K562 (cell line): ENCODE results near the gene RUVBL1. TPM values are rescaled to one million over a fixed set of nuclear protein-coding genes. Genes with fewer than 3 reads are reported as not detected.

Experiments used
- ARNT ChIP-seq, 2 experiments: fragments of 450-650 bp; IDR thresholded peaks; 2 replicates each; pipeline ENCODE4 v1.6.1; 2016; ENCODE audit warnings: mild to moderate bottlenecking in 1 of 2
- BACH1 ChIP-seq: fragments of 200-800 bp; sonication (Bioruptor generic); IDR thresholded peaks from 2 replicates; pipeline ENCODE4 v1.6.1; 2016; ENCODE audit warnings: missing genetic modification characterization, missing compliant biosample characterization
- C11orf30 ChIP-seq: fragments of 450-650 bp; IDR thresholded peaks from 2 replicates; pipeline ENCODE4 v1.6.1; 2016; ENCODE audit warnings: low read depth, mild to moderate bottlenecking
- CBX1 ChIP-seq: sonication (generic); IDR thresholded peaks from 2 replicates; pipeline ENCODE4 v1.6.1; 2016; ENCODE audit warnings: antibody characterized with exemption, low read depth, mild to moderate bottlenecking
- CREB3L1 ChIP-seq: fragments of 450-650 bp; IDR thresholded peaks from 2 replicates; pipeline ENCODE4 v1.6.1; 2014; ENCODE audit warnings: low read depth, mild to moderate bottlenecking, moderate library complexity, borderline replicate concordance
- DEAF1 ChIP-seq: fragments of 450-650 bp; formaldehyde crosslinking; IDR thresholded peaks from 2 replicates; pipeline ENCODE4 v1.4.0; 2020; ENCODE audit warnings: mild to moderate bottlenecking, moderate library complexity
- FOXM1 ChIP-seq, 2 experiments: fragments of 450-650 bp in 1 of 2; sonication (generic) in 1 of 2; formaldehyde crosslinking in 1 of 2; IDR thresholded peaks; 2 replicates each; pipeline versions ENCODE4 v1.6.1 to v1.9.0; 2017 to 2022; ENCODE audit warnings: low read depth in 2 of 2, mild to moderate bottlenecking in 2 of 2, missing genetic modification reagents in 1 of 2, moderate library complexity in 1 of 2
- HMG20B ChIP-seq: fragments of 250-450 bp; sonication (Bioruptor Pico); IDR thresholded peaks from 2 replicates; pipeline ENCODE4 v1.5.0; 2021; ENCODE audit warnings: mild to moderate bottlenecking
- JUND ChIP-seq, 2 experiments: IDR thresholded peaks; 2 replicates in 1 of 2; 3 replicates in 1 of 2; pipeline ENCODE4 v1.6.1; 2011; ENCODE audit warnings: borderline replicate concordance in 2 of 2, low read depth in 2 of 2, low read length in 2 of 2, improper control_type of control experiment in 1 of 2, missing biosample characterization in 1 of 2, missing genetic modification characterization in 1 of 2, missing genetic modification reagents in 1 of 2
- KLF16 ChIP-seq: IDR thresholded peaks from 2 replicates; pipeline ENCODE4 v1.6.1; 2016; ENCODE audit warnings: antibody characterized with exemption
- NCOA2 ChIP-seq, 2 experiments: fragments of 450-650 bp; IDR thresholded peaks; 2 replicates each; pipeline ENCODE4 v1.6.1; 2018; ENCODE audit warnings: mild to moderate bottlenecking in 2 of 2, moderate library complexity in 1 of 2; ENCODE audit not compliant: partially characterized antibody in 2 of 2
- NONO ChIP-seq, 2 experiments: fragments of 200-400 bp in 1 of 2; fragments of 450-650 bp in 1 of 2; formaldehyde crosslinking in 1 of 2; IDR thresholded peaks; 2 replicates each; pipeline ENCODE4 v1.6.1; 2017; ENCODE audit warnings: low read depth in 2 of 2, mild to moderate bottlenecking in 2 of 2, moderate library complexity in 2 of 2, low read length in 1 of 2
- PML ChIP-seq: IDR thresholded peaks from 2 replicates; pipeline ENCODE4 v1.6.1; 2012; ENCODE audit warnings: low read length, inconsistent platforms
- POLR2AphosphoS5 ChIP-seq: IDR thresholded peaks from 2 replicates; pipeline ENCODE4 v1.6.1; 2011; ENCODE audit warnings: mild to moderate bottlenecking, low read depth, low read length, moderate library complexity; ENCODE audit not compliant: control insufficient read depth, insufficient read depth
- SMAD4 ChIP-seq: fragments of 250-450 bp; sonication (Bioruptor Pico); conservative IDR thresholded peaks from 2 replicates; pipeline ENCODE4 v1.8.0; 2021; ENCODE audit warnings: inconsistent platforms, mild to moderate bottlenecking, moderate library complexity
- SNRNP70 ChIP-seq: fragments of 200-400 bp; formaldehyde crosslinking; optimal IDR thresholded peaks from 2 replicates; pipeline ENCODE3; 2017; ENCODE audit warnings: low read depth, low read length
- TAL1 ChIP-seq: fragments of 450-650 bp; IDR thresholded peaks from 2 replicates; pipeline ENCODE4 v1.6.1; 2016; ENCODE audit warnings: mild to moderate bottlenecking
- ZBTB7A ChIP-seq: IDR thresholded peaks from 2 replicates; pipeline ENCODE4 v1.6.1; 2011; ENCODE audit warnings: low read depth, mild to moderate bottlenecking, low read length, moderate library complexity, borderline replicate concordance; ENCODE audit not compliant: control insufficient read depth
- ZBTB9 ChIP-seq: fragments of 450-650 bp; formaldehyde crosslinking; IDR thresholded peaks from 2 replicates; pipeline ENCODE4 v1.4.0; 2020; ENCODE audit warnings: mild to moderate bottlenecking, moderate library complexity
- ZKSCAN1 ChIP-seq: fragments of 150-350 bp; IDR thresholded peaks from 2 replicates; pipeline ENCODE4 v1.6.1; 2016; ENCODE audit warnings: low read depth, low read length
- ZNF785 ChIP-seq: fragments of 250-450 bp; sonication (Bioruptor Pico); IDR thresholded peaks from 2 replicates; pipeline ENCODE4 v1.4.0; 2020; ENCODE audit warnings: mild to moderate bottlenecking
- polyA plus RNA-seq, 8 experiments: library from polyadenylated mRNA; depleted of rRNA in 4 of 8; stranded (reverse) in 5 of 8; unstranded in 3 of 8; fragments of >200 nt; fragmentation: Nextera tagmentation in 2 of 8; fragmentation: Illumina TruSeq in 1 of 8; extraction: Ambion mirVana in 2 of 8; extraction: Trizol in 1 of 8; gene quantifications; 2 replicates each; pipeline versions ENCODE4 v1.2.1 to v1.2.3, GENCODE V29; 2011 to 2014; ENCODE audit warnings: inconsistent platforms in 1 of 8, missing spikeins in 1 of 8
- total RNA-seq, 7 experiments: library from RNA; depleted of rRNA in 6 of 7; stranded (reverse); fragments of >200 nt in 6 of 7; fragmentation: Illumina TruSeq in 2 of 7; extraction: Trizol in 2 of 7; gene quantifications; 2 replicates each; pipeline versions ENCODE4 v1.2.1 to v1.2.3, GENCODE V29; 2011 to 2021; ENCODE audit warnings: low replicate concordance in 1 of 7

RUVBL1 gene
- total and polyA plus RNA-seq, 9 of the 15 experiments (the other 6 are each of a cell fraction or from before 2014, with no cell fraction given) = 20.7 to 147 (median 113) TPM

GRCh38 chr3:128080323-128081080 lies 43.1 kb downstream of the RUVBL1 start (continued):
- no peak for TF ChIP-seq ZNF785 (CRISPR knock-in tag)
- no peak for TF ChIP-seq NONO (IDR thresholded peaks at IDR 0.05; ENCODE audit: low read depth in 2 of 2, low read length in 1 of 2)
- no peak for TF ChIP-seq ZBTB9 (CRISPR knock-in tag)
- peak; percentile 43; the same call in 1 of the 2 replicates for TF ChIP-seq C11orf30
- TF ChIP-seq SNRNP70 = no peak
- TF ChIP-seq ARNT (IDR thresholded peaks at IDR 0.05) = no peak
- no peak for TF ChIP-seq TAL1
- peak; percentile 47; the same call in 1 of the 2 replicates for TF ChIP-seq BACH1 (tag)
- TF ChIP-seq ZBTB7A = no peak
- no peak for TF ChIP-seq POLR2AphosphoS5
- peak; percentile 94 for TF ChIP-seq JUND (IDR thresholded peaks at IDR 0.05; ENCODE audit: borderline replicate concordance, low read depth, low read length)
- peak; percentile 96; the same call in 2 of the 3 replicates for TF ChIP-seq JUND (tag; IDR thresholded peaks at IDR 0.05; ENCODE audit: borderline replicate concordance, low read depth, low read length)
- TF ChIP-seq CREB3L1 = no peak
- no peak for TF ChIP-seq ZKSCAN1
- no peak for TF ChIP-seq HMG20B (CRISPR knock-in tag)
- no peak for TF ChIP-seq SMAD4
- TF ChIP-seq FOXM1 (IDR thresholded peaks at IDR 0.05; ENCODE audit: low read depth) = no peak
- no peak for TF ChIP-seq FOXM1 (CRISPR knock-in tag; IDR thresholded peaks at IDR 0.05; ENCODE audit: low read depth)
- no peak for TF ChIP-seq CBX1
- no peak for TF ChIP-seq DEAF1
- TF ChIP-seq PML = no peak
- no peak for TF ChIP-seq NCOA2 (IDR thresholded peaks at IDR 0.05; ENCODE audit: partially characterized antibody in 2 of 2)
- TF ChIP-seq KLF16 = no peak
